ENCODE data around the gene MCEE. TPM values are rescaled to one million over a fixed set of nuclear protein-coding genes. Genes with fewer than 3 reads are reported as not detected.

MCEE gene
- total and polyA plus RNA-seq, 8 donors = 15.6 to 33.2 (median 24.4) TPM

- peak; percentile 49 to 64 for TF ChIP-seq CTCF (IDR thresholded peaks at IDR 0.05)
- intact Hi-C loops (cut with DNase I) = no loop called here
- Histone ChIP-seq H3K9me3 (no peaks in the 10 kb centered on the region), H3K27me3 (peaks cover 0 to 11% of the 10 kb centered on the region in 2 donors), H3K4me3 (no peak overlapping the region), H3K36me3 (no peaks in the 10 kb centered on the region), H3K27ac (no peak overlapping the region), H3K4me1 (peaks cover 0 to 8% of the 10 kb centered on the region in 2 donors)
- DNase-seq = peak in 3 of 4 donors; percentile 25 to 57 (median 45)
- ATAC-seq = peak; percentile 84
These were observed 27.2 kb upstream of the MCEE start for GRCh38 chr2:71157124-71157793.

GRCh38 chr2:71156573-71156972, 26.5 kb upstream of the MCEE start:
- no peaks in the 10 kb centered on the region for H3K36me3 ChIP-seq
- no peak overlapping the region for H3K4me3 ChIP-seq
- DNase-seq = peak in 2 of 4 donors; percentile 48 to 64
- no peaks in the 10 kb centered on the region for H3K9me3 ChIP-seq
- H3K27me3 ChIP-seq = peaks cover 0 to 11% of the 10 kb centered on the region in 2 donors
- intact Hi-C loops (cut with DNase I) = no loop called here
- peaks cover 0 to 8% of the 10 kb centered on the region in 2 donors for H3K4me1 ChIP-seq
- ATAC-seq = peak; percentile 19
- no peak overlapping the region for H3K27ac ChIP-seq
- TF ChIP-seq CTCF (IDR thresholded peaks at IDR 0.05) = no peak

DNA sequence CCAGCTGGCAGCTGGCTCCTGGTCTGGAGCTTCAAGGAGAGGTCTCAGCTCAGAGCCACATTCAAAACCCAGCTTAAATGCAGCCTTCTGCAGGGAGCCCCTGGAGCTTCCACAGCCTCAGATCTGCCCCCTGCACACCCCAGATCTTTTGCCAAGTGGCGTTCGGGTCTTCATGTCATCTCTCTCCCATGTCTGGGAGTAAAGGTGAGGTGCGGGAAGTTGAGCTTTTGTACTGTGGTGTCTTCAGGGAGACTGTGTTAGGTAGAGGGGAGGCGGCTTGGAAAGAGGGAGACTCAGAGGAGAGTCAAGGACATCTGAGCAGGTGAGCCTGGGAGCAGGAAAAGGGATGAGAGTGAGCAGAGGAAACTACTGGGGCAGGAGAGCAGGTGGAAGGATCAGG, 25.8 kb upstream of the MCEE start:
- Histone ChIP-seq H3K27ac (no peak overlapping the region), H3K27me3 (peaks cover 0 to 11% of the 10 kb centered on the region in 2 donors)

GRCh38 chr2:71154798-71155197, 24.8 kb upstream of the MCEE start:
- DNase-seq (no peak), ATAC-seq (no peak)
- Histone ChIP-seq H3K27me3 (peaks cover 0 to 11% of the 10 kb centered on the region in 2 donors), H3K4me1 (peaks cover 0 to 8% of the 10 kb centered on the region in 2 donors), H3K4me3 (no peak overlapping the region), H3K27ac (no peak overlapping the region), H3K36me3 (peaks cover 0 to 12% of the 10 kb centered on the region in 2 donors), H3K9me3 (no peaks in the 10 kb centered on the region)
- TF ChIP-seq CTCF (IDR thresholded peaks at IDR 0.05) = no peak
- intact Hi-C loops (cut with DNase I) = no loop called here

More for the DNA sequence above, 25.8 kb upstream of the MCEE start:
- Histone ChIP-seq H3K36me3 (peaks cover 0 to 2% of the 10 kb centered on the region in 2 donors), H3K9me3 (no peaks in the 10 kb centered on the region), H3K4me1 (peaks cover 0 to 8% of the 10 kb centered on the region in 2 donors), H3K4me3 (no peak overlapping the region)
- ATAC-seq = no peak
- intact Hi-C loops (cut with DNase I) = no loop called here
- TF ChIP-seq CTCF (IDR thresholded peaks at IDR 0.05) = no peak
- DNase-seq = no peak

DNA sequence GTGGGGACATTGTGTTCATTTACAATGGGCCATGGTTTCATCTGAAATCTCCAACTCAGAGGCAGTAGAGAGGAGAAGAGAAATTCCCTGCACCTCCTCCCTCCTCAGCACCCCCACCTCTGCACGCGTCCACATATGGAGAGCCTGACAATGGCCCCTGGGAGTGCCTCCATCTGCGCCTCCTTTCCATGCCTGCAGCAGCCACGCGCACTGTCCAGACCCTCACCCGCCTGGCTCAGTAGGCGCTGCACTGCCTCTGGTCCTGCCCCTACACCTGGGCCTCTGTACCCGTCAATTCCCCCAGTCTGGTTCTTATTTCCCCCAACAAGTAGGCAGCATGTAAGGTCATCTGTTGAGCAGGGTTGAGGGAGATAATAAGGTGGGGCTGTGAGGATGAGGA, 24.2 kb upstream of the MCEE start:
- intact Hi-C loops (cut with DNase I) = no loop called here
- peaks cover 0 to 11% of the 10 kb centered on the region in 2 donors for H3K27me3 ChIP-seq
- peaks cover 0 to 18% of the 10 kb centered on the region in 2 donors for H3K36me3 ChIP-seq
- no peaks in the 10 kb centered on the region for H3K9me3 ChIP-seq
- no peak for ATAC-seq
- H3K27ac ChIP-seq = no peak overlapping the region
- H3K4me3 ChIP-seq = no peak overlapping the region
- H3K4me1 ChIP-seq = peaks cover 0 to 8% of the 10 kb centered on the region in 2 donors
- no peak for DNase-seq
- no peak for TF ChIP-seq CTCF (IDR thresholded peaks at IDR 0.05)

Measured in left lung (tissue), 10 donors.